Mammary epithelial cell (primary cell): ENCODE data around the gene TTC28.
"Not testable (repeated sequence)": the region's sequence is repeated elsewhere in the genome, so short reads cannot be mapped to it uniquely, and the experiment has no call there.

Experiments used
- EZH2 ChIP-seq: IDR thresholded peaks from 2 replicates; pipeline ENCODE4 v1.6.1; 2012; ENCODE audit warnings: low read length, inconsistent platforms, borderline replicate concordance
- TF ChIP-seq, protein P1 (sequence below), 2 donors: IDR thresholded peaks in 1 of 2; conservative IDR thresholded peaks in 1 of 2; 2 replicates each; pipeline ENCODE4 v1.5.1; 2011 to 2012; ENCODE audit warnings: inconsistent platforms in 2 of 2, low read length in 2 of 2, mild to moderate bottlenecking in 2 of 2, control low read depth in 1 of 2, low read depth in 1 of 2; ENCODE audit not compliant: insufficient read depth in 1 of 2; ENCODE audit errors: extremely low read depth in 1 of 2

DNA sequence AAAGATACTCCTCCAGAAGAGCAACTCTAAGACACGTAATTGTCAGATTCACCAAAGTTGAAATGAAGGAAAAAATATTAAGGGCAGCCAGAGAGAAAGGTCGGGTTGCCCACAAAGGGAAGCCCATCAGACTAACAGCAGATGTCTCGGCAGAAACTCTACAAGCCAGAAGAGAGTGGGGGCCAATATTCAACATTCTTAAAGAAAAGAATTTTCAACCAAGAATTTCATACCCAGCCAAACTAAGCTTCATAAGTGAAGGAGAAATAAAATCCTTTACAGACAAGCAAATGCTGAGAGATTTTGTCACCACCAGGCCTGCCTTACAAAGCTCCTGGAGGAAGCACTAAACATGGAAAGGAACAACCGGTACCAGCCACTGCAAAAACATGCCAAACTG lies 149.1 kb downstream of the TTC28 start:
- TF ChIP-seq, protein P1, sequence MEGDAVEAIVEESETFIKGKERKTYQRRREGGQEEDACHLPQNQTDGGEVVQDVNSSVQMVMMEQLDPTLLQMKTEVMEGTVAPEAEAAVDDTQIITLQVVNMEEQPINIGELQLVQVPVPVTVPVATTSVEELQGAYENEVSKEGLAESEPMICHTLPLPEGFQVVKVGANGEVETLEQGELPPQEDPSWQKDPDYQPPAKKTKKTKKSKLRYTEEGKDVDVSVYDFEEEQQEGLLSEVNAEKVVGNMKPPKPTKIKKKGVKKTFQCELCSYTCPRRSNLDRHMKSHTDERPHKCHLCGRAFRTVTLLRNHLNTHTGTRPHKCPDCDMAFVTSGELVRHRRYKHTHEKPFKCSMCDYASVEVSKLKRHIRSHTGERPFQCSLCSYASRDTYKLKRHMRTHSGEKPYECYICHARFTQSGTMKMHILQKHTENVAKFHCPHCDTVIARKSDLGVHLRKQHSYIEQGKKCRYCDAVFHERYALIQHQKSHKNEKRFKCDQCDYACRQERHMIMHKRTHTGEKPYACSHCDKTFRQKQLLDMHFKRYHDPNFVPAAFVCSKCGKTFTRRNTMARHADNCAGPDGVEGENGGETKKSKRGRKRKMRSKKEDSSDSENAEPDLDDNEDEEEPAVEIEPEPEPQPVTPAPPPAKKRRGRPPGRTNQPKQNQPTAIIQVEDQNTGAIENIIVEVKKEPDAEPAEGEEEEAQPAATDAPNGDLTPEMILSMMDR (conservative IDR thresholded peaks at IDR 0.05 in 1 of 2, IDR thresholded peaks at IDR 0.05 in 1 of 2; ENCODE audit: extremely low read depth in 1 of 2, insufficient read depth in 1 of 2, low read depth in 1 of 2, low read length in 2 of 2) = not testable (repeated sequence)
- not testable (repeated sequence) for TF ChIP-seq EZH2
